Limb (tissue), 2 donors: ENCODE results near the gene CBX8.
A peak's percentile ranks its signal among the peaks of the same experiment; 100 is the strongest.

ENCODE experiments used
- DNase-seq, 2 donors: peaks; one replicate each; pipeline ENCODE4 v3.0.0-alpha.2; 2016; ENCODE audit errors: extremely low spot score in 2 of 2

Gene CBX8

DNA sequence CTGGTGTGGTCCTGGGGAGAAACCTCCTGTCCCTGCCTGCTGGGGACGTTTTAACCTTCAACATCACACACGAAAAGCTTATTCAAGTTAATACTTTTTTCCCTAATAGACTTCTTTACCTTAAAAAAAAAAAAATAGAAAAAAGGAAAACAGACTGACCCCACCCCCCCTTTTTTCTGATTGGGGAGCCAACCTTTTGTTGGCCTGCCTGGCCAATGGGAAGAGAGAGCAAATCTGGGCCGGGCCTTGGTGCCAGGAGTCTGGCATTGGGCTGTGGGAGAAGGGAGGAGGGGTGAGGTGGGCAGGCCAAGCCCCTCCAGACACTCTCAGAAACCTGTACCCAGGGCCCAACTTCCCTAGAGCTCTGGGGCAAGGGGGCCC lies 3.0 kb downstream of the CBX8 start:
- peak in 1 of 2 donors; percentile 61 for DNase-seq

DNA sequence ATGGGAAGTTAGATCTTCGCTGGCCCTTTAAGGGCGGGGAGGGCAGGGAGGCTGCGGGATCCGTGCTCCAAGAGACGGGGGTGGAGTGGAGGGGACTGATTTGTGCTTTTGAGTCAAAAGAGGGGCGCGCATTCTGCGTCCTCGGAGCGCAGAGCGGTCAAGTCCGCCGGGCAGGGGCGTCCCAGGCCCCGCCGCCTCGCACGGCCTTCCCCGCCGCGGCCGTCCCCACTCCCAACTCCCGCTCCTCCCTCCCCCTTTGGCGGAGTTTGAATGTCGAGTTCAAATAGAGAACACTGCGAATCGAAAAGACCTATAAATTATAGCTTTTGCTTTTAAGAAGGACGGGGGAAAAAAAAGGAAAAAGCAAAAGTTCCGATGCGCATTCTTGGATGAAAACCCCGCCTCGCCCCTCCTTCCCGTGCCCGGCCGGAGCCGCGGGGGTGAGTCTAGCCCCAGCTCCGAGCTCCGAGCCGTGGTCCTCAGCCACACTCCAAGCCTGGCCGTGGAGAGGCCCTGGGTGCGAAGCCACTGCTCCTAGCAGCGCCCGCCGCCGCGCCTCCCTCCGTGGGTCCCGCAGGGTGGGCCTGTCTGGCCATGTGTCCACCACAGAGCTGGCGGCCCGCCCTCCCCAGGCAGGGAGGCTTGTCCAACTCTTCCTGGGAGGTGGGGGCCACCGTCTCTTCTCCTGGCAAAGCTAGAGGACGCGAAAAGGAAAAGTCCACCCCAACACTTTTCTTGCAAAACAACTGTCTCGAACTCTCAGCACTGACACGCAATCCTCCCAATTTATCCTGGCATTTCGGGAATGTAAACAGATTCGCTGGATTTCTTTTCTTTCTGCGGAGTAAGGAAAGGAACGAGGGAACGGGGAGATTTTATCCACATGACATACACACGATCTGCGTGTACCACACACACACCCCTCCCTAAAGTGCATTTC lies 3.6 kb downstream of the CBX8 start:
- peak in 1 of 2 donors; percentile 70 for DNase-seq

DNA sequence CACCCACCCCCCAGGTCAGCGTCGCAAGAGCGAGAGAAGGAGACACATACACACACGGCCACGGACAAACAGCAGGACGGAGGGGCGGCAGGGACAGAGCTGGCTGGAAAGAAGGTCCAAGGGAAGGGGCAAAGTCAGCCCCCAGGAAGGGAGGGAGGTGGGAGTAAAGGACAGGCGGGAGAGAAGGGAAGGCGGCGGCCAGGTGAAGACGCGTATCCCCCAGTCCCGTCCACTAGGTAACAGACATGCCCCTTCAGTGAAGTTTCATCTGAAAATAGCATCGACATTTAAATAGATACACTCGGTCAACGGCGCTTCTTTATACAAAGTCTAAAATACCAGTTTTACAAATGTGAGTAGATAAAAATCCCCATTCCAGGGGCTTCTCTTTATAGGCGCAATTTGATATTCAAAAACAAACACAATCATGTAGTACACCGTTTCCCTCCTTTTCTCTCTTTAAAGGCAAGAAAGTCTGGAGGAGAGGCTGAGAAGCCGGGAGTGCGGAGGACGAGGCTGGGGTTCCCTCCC lies 4.5 kb downstream of the CBX8 start:
- peak in 1 of 2 donors; percentile 48 for DNase-seq

DNA sequence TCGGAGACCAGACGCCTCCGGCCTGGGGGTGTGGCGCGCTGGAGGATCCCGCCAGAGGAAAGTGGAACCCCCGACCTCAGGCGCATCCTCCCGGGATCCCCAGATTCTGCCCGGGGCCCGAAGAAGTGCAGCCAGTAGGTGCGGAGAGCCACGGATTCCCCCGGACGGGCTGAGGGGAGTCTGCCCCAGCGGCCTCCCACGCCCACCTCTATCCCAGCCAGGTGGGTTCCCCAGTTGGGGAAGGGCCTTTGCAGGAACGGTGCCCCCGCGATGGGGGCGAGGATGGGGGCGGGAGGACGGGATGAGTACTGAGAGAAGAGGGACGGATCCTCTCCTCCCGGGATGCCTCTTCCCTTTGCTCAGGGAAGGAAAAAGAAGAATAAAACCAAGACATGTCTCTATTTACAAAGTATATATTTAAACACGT lies 5.1 kb downstream of the CBX8 start:
- DNase-seq, result no peak

DNA sequence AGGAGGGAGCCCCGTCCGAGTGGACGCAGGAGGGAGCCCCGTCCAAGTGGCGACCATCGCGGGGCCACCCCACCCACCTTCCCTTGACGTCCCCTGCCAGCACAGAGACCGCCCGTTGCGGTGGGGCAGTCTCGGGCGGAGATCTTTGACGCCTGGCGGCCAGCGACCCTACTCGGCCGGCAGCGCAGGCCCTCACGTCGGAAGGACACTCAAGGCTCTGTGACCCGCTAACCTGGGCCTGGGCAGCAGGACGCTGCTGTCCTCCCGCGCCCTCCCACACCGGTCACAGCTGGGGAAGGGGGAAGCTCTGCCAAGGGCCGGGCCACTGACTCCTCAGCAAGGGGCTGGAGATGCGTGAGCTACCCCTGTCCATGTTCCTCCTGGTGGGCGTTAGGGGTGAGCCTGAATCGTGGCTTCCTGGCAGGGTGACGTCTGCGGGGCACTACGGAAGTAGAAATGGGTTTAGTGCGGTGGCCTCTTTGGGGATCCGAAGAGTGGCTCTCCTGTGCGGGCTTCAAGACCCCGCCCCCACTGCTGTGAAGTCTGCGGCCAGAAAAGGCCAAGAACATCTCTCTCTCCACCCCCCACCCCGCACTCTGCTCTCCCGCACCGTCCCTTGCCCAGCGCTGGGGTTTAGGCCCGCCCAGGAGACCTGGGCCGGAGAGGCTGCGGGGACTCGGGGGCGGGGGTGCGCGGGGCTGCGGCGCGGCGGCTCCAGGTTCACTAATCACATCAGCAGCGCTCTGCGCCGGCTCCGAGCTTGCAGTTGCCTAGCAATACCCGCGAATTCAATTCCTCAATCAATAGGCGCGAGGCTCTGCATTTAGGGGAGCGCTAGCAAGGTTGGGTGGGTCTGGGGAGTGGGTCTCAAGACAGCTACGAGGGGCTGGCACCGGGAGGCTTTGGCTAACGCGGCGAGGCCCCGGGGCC lies 5.8 kb downstream of the CBX8 start:
- peak in 1 of 2 donors; percentile 67 for DNase-seq

DNA sequence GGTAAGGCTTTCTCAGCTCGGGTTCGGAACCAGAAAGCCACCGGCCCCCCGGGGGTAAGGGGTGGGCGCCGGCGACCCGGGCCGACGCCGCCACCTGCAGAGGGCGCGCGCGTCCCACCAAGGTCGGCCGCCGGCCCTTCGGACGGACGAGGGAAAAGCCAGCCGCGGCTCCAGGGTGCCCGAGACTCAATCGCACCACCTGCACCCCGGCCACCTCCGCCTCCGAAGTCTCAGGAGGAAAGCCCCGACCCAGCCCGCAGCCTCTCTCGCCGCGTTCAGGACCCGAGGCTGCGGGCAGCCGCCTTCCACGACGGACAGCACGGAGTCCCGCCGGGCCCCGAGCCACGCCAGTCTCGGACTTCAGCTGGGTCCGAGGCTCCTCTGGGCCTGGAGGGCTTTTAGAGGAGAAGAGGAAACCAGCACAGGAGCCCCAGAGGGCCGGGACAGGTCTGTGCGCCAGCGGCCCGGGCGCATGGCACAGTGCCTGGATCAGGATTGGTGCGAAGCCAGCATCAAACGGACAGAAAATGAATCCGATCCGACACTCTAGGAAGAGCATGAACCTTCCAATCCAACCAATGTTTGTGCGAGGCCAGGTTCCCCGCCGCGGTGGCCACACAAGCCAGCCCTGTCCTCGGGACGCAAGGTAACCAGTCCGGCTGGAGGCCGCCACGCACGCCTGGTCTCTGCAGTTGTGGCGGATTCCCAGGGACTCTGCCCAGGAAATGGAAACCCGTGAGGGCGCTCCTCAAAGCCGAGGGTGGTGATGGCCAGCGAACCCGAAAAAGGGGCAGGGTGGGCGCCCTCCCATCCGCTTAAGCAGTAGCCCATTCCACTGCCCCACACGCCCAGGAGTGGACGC lies 6.7 kb downstream of the CBX8 start:
- peak in 1 of 2 donors; percentile 71 for DNase-seq

DNA sequence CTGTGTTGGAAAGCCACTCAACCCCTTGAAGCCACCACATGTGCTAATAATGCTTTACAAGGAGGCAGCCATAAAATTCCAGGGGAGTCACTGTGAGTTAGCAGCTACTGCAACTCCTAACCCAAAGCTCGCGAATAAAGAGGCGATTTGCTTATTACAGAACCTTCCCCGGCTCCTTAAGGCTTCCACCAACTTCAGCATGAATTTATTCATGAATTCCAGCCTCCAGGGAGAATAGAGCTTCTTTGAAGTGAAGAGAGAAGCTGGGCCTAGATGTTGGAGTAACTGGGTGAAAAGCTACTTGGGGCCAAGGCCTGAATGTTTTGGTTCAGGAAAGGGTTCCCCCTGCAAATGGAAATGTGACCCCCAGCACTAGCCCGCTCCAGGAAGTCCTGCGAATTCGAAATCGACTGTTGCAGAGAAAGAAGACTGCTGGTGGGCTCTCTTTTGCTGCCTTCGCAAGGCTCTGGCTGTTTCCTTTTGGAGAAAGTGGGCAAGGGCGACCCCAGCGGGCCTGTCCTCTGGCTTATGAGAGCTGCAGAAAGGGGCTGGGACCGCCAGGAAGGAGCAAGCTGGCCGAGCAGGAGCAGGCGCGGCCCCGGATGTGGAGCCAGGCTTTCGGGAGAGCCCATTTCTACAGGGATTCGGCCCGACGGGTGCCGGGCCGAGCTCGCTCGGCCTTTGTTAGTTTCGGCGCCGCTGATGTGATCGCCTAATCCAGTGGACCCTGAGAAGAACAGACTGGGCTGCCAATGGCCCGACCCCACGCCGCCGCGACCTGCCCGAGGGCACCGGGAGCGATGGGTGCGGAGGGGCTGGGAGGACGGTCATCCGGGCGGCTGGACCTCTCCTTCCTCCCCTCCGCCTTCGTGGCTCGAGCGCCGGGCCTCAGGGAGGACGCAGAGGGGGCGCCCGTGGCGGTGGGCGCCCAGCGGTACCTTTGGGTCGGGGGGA lies 7.6 kb downstream of the CBX8 start:
- peak in 1 of 2 donors; percentile 66 for DNase-seq

DNA sequence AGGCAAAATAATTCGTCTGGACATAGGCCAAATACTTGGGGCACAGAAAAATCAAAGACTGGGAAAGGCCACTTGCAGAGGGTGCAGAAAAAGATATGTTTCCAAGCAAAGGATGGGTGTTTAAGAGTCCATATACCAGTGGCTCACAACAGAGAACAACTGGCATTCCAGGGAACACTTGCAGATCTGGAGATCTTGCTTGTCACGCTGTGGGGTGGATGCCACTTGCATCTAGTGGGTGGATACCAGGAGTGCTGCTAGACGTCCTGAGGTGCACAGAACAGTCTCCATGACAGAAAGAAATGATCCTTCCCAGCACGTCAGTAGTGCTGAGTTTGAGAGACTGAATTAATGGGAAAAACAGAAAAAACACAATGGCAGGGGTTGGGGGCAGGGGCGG lies 8.4 kb downstream of the CBX8 start:
- DNase-seq, result no peak

DNA sequence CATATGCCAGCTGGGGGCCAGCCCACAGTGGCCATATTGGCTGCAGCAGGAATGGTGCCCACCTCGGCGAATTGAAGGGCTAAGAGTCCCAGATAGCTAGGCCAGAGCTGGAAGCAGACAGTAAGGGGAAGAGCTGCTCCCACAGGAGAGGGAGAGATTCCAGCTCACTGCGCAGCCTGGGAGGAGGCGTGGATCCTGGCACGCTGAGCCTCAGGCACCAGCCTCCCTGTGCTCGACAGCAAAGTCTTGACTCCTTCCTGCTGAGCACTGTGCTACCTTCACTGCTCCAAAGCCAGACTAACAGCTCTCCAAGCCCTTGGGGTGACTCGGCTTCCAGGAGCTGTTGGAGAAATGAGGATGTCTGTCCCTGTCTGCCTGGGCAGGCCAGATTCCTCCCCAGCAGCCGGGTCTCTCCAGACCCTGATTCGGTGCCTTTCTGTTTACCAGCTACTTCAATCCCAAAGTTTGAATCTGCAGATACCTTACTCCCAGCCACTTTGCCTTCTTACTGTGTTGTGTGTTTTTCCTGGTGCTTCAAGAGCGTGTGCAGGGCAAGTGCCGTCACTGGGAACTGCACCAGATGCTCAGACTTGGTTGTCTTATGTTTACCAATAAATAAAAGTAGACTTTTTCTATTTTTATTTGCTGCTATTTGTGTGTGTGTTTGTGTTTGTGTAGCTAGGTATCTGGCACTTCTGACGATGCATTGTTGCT lies 9.8 kb downstream of the CBX8 start:
- DNase-seq, result no peak

DNA sequence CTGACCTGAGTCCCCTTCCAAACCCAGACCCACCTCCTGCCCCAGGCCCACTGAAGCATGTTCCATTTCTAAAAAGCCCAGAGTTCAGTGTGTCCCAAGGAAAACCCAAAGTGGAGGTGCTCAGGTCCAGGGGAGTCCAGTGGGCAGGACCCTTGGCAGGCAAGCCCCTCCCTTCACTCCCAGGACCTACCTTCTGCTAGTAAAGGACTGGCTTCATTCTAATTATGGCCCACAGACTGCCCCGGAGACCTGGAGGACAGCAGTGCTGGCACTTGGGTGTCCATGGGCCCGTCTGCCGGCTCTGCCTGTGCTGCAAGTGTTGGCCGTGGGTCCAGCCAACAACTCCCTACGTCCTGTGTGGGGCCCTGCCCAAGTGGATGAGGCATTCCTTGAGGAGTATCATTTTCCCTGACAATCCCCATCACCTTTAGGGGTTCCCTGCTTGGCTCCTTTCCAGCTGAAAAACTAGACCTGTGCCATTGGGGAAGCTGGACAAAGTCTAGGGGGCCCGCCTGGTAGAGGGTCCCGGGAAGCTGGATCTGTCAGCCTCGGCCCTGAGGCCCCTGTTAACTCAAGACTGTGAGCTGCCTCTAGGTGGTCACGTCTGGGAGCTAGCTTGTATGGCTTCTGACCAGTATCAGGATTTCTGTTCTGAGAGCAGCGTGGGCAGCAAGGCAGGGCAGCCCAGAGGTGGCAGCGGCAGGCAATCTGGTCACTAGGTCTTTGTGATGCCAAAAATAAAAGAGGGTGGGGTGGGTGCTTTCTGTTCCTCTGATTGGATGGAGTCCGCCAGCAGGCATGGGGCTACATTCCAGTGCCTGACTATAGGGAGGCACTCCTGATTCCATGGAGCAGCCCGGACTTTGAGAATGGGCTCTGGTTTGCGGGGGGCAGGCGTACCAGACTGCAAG lies 10.7 kb downstream of the CBX8 start:
- DNase-seq, result no peak

DNA sequence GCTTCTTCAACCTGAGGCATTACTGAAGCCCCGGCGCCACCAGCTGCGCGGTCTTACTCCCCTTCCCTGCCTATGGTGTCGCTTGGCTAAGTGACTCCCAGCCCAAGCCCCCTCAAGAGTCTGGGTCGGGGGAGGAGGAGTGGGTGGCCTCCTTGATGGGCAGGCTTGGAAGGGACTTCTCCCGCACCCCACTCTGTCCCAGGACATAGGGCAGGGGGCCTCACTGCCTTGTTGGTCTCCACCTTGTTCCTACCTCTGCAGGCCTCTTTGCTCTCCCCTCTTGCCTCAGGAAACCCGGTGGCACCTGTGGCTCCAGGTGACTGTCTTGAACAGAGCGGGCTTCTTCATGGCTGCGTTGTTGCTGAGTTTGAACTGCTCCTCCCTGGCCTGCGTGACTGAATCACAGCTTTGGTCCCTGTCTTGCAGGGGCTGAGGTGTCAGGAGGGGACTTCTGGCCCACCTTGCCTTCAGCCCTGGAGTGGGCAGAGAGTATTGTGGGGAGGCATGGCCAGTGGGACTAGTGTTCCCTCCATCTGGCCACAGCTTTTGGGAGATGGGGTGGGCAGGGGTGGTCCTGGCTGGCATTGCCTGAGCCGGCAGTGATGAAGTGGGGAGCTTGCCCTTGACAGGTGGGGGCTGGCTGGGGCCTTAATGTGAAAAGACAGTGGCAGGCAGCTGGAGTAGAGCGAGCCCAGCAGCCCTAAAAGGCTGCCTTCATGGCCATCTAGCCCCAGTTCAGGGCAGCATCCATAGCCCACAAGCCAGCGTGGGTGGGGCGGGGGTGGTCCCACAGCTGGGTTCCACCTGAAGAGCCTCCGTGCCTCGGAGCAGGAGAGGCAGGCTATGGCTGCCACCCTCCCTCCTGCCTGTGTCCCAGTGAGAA lies 11.6 kb downstream of the CBX8 start:
- DNase-seq, result no peak

DNA sequence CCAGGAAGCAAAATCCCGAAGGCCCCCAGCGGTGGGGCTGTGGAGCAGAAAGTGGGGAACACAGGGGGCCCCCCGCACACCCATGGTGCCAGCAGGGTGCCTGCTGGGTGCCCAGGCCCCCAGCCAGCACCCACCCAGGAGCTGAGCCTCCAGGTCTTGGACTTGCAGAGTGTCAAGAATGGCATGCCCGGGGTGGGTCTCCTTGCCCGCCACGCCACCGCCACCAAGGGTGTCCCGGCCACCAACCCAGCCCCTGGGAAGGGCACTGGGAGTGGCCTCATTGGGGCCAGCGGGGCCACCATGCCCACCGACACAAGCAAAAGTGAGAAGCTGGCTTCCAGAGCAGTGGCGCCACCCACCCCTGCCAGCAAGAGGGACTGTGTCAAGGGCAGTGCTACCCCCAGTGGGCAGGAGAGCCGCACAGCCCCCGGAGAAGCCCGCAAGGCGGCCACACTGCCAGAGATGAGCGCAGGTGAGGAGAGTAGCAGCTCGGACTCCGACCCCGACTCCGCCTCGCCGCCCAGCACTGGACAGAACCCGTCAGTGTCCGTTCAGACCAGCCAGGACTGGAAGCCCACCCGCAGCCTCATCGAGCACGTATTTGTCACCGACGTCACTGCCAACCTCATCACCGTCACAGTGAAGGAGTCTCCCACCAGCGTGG lies 12.4 kb downstream of the CBX8 start:
- no peak for DNase-seq

DNA sequence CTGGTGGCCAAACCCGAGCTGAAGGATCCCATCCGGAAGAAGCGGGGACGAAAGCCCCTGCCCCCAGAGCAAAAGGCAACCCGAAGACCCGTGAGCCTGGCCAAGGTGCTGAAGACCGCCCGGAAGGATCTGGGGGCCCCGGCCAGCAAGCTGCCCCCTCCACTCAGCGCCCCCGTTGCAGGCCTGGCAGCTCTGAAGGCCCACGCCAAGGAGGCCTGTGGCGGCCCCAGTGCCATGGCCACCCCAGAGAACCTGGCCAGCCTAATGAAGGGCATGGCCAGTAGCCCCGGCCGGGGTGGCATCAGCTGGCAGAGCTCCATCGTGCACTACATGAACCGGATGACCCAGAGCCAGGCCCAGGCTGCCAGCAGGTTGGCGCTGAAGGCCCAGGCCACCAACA lies 13.0 kb downstream of the CBX8 start:
- DNase-seq, result no peak

DNA sequence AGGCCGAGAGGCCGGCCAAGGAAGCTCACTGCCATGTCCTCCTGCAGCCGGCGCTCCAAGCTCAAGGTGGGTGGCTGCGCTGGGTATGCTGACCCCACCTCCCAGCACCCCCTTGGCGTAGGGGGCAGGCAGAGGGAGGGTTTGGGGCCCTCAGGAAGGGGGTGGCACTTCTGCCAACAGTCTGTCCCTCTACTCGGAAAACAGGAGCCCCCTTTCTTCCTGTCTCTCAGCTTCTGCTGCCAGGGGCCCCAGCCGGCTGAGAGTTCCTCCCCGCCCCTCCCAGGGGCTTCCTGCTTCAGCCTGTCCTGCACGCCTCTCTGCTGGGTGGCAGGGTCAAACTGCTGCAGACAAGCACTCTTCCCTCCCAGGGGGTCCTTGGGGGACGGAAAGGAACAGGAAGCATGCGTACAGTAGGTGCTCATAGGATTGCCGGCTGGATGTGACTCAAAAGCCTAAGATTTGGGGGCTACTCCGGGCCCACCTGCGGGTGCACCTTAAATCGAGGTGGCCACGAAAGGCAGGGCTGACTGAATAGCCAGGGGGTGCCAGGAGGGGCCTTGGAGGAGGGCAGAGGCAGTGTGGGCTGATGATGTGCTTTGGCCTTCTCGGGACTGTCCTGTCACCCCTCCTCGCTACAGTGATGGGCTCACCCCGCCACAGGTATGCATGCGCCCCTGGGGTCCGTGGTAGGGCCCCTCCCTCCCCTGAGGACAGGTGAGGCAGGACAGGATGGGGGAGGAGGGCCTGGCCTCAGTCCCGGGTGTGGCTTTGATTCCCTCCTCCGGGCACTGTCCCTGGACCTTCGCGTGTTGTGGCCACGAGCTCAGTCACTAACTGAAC lies 14.9 kb downstream of the CBX8 start:
- no peak for DNase-seq

DNA sequence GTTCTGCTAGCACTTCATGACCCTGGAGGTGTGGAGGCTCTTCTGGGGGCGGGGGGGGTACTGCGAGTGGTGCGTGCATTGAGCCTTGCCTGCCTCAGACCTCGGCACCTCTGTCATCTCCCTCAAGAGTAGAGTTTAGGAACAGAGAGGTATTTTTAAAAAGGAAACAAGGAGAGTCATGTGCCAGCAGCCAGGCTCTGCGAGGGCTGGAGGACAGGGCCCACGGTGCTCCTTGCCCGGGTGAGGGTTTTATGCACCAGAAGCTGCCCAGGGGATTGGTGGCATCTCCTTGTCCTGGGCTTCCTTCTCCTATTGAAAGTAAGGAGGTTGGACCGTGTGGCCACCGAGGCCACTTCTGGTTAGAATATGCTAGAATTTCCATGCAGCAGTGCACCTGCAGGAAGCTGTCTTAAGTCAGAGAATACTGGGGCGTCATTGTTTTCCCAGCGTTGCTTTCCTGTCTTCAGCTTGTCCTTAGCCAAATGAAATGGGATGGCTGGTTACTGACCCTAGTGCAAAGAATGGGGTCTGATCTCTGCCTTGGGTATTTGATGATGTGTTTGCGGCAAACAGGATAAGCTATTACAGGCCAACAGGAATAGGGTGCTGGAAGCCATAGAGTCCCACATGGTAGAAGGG lies 15.7 kb downstream of the CBX8 start:
- no peak for DNase-seq
